Endothelial cell of hepatic sinusoid (primary cell): Measurements from ENCODE around the gene TGM2.

Source experiments
- in situ Hi-C: cut with HindIII; loops from 2 replicates; pipeline ENCODE4 v1.10.0; 2017; ENCODE audit warnings: low sequenced_read_pairs

The TGM2 gene

DNA sequence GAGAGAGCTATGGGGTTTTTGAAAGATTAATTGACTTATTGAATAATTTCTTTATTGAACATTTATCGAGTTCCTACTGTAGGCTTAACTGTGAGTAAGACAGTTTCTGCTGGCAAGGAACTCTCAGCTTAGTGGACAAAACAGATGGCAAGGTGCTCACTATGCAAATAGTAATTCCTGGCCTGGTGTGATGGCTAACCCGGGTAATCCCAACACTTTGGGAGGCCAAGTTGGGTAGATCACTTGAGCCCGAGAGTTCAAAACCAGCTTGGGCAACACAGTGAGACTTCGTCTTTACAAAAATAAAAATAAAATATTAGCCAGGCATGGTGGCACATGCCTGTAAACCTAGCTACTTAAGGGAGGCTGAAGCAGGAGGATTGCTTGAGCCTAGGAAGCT lies 13.5 kb upstream of the TGM2 start:
- in situ Hi-C loops: no loop called here

DNA sequence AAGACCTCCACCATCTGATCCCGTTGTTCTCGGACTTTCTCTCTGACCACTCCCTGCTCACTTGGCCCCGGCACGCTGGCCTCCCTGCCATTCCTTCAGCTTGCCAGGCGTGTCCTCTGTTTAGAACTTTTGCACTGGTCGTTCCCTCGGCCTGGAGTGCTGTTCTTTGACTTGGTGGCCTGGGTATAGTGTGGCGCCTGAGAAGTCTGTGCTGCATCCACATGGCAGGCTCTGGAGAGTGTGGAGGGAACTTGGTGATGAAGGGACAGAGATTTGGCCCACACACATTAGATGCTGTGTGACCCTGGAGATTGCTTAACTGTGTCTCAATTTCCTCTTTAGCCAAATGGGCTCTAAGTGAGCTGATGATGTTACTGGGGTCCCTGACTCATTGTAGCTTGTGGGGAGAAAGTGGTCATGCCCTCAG lies 13.0 kb upstream of the TGM2 start:
- in situ Hi-C loops: no loop called here

DNA sequence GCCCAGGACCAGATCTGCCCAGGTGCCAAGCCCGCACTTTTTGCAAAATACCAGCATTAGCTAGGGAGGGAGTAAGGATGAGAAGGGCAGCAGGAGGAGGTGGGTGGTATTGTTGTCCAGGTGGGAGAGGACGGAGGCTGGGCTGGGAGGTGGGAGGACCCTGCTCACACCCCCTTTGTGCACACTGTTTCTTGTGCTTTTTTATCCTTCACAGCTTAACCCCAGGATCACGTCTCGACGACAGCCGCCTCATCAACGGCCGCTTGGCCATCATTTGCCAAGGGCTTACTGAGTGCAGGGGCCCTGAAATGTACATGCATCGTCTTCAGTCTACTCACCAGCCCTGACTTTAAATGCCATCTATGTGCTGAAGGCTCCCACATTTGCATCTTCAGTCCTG lies 12.1 kb upstream of the TGM2 start:
- in situ Hi-C loops: no loop called here

DNA sequence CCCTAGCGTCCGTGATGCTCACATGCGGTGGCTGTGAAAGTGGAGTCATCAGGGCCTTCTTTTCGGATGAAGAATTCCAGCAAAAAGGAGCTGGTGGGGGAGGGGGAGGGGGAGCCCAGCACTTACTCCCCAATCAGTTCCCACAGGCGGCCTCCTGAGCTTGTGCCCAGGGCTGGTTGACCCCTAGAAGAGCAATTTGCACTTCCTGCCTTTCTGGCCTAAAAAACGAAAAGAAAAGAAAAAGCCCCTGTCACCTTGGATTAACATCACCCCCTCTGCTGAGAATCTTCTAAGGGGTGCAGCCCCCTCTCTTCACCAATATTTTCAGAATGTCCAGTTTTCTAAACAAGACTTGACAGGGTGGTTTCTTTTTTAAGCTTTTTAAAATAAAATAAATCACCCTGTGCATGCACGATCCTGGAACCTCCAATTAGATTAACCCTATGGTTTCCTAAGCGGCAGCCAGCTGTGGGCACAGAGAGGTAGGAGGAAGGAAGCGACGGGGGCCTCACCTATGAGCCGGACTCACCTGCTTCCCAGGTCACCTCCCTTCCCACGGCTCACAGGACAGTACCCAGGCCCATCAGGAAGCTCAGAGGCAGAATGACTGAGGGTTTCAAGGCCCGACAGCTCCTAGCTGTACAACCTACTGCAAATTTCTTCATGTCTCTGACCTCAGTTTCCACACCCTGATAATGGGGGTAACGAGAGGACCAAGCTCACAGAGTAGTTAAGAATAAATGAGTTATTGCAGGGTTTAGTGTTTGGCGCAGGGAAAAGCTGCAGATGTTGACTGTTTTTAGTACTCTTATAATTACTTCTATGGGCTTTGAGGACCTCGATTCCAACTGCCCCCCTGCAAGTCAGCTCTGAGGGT lies 10.5 kb upstream of the TGM2 start:
- in situ Hi-C loops: no loop called here

DNA sequence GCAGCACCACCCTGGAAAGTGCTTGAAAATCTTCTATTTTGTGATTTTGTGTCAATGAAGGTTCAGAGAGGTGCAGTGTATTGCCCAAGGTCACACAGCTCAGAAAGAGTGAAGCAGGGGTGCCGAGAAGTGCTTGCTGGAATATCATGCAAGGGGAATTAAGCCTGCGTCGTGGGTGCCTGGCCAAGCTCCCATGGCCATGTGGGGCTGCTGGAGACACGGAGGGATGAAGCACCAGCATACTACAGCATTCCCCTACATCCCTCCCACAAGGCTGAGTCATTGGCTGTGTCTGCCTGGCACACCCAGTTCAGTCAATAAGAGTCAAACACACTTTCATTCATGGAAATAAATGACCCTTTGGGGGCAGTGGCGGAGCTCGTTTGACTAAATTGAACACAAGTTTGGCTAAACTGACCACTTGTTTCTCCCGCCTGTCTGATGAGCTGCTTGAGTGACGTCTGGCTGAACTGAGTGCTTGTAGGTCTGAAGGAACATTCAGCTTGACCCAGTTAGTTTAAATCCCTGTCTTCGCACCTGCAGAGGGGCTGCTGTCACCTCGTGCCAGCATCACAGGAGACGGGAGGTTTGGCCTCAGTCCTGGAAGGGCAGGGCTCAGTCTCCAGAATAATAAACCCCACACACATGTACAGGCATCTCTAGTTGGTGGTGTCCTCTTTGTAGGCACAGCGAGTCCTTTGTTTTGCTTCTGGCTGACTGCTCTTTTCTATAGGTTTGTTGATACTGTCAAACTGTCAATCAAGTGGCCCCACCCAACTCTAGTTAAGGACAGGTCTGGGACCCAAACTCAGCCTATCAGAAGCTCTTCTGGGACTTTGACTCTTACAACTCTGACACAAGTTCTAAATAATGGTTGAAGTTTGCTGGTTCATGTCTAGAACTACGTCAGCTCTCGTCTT lies 8.4 kb upstream of the TGM2 start:
- in situ Hi-C loops: no loop called here

DNA sequence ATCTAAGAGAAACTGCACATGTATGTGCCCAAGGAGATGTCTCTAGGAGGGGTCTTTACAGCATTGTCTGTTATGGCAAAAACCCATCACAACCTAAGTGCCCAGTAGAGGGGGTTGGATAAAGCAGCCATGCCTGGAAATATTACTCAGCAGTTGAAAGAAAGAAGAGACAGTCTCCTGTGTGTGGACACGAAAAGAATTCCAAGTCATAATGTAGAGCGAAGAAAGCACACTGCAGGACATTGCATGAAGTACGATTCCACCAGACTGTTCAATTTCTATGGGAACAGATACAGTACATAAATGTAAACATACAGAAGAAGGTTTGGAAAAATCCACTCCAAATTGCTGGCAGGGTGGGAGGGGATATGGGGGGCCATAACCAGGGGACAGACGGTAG lies 7.3 kb upstream of the TGM2 start:
- in situ Hi-C loops: no loop called here

DNA sequence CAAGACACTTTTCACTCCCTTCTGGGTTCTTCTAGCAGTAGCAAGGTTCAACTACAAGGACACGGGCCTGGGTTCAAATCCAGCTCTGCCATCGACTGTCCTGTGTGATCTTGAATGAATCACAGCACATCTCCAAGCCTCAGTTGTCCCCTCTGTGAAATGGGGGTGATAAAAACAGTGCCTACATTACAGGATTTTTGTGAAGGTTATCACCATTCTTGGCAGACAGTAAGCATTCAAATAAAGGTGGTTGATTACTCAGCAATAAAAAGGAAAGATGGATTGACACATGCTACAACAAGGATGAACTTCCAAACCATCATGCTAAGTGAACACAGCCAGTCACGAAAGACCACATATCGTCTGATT lies 6.6 kb upstream of the TGM2 start:
- in situ Hi-C loops: no loop called here

DNA sequence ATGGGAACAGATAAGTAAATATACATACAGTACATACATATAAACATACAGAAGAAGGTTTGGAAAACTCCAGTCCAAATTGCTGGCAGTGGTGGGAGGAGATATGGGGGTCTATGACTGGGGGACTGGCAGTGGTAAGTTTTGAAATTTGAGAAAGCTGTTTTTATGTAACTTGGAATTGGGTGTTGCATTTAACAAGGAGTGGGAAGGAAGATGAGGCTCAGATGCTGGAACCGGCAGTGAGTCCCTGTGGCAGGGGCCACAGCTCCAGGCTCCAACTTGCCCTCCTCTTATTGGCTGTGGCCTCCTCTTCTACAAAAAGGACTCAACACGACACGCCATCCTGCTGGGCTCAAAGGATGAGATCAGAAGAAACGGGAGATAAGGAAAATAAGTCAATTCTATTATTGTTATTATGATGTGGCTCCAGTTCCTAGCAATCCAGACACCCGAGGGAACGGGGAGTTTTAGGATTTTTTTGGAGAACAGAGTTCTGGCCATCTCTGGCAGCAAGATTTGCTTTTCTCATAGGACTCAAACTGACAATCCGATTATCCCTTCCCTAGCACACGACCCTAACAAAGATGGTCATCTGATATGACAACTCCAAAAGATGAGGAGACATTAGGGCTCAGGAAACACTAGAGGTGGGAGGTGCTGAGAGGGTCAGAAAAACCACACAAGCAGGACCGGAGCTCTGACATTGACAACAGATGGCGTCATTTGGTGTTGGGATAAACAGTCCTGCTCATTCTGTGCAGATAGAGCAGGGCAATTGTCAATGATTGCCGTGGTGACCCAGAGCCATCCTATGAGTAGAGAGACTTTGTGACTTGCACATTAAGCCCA lies 6.0 kb upstream of the TGM2 start:
- in situ Hi-C loops: no loop called here

DNA sequence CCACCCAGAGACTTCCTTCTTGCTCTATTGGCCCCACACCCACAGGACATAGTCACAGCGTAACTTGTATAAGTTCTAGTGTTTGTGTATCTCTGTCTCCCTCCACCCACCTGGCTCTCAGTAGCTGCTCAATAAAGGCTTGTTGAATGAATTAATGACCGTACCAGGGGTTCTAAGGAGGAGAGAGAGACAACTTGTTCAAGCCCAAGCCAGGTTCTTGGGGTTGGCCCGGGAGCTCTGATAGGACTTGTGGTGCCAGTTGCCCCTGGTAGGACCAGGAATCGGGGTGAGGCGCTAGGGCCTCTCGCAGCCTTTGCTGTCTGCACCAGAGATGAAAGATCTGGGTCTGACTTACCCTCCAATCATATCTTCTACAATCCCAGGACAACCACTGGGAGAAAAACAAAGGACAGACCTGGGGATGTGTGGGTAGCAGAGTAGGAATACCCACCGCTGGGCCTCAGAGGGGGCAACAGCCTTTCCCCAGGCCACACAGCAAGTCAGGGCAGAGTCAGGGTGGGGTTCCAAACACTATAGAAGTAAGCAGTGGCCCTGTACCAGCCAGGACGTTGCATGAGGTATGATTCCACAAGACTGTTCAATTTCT lies 5.3 kb upstream of the TGM2 start:
- in situ Hi-C loops: no loop called here

DNA sequence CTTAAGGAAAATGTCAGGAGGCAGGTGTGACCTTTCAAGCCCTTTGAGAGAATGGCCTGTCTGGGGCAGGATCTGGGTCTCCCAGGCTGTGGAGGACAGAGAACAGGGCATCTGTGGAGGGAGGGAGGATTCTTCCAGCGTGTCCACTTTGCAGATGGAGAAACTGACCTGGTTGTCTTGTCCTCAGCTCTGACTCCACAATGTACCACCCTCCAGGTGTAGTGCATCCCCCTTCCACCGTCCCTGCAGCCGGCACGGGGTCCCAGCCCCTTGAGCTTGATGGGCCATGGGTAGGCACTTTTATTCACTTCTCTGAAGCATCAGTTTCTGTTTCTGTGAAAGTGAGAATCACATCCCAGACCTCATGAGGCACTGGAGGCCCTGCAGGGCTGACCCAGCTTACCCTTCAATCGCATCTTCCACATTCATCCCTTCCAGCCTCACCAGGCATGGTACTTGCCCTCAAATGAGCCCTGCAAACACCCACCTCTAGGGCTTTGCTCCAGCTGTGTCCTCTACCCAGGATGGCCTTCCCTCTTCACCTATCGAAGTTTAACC lies 4.6 kb upstream of the TGM2 start:
- in situ Hi-C loops: loop anchor here (5.0 kb wide), 2 partner anchors 53 to 112 kb away; no protein-coding TSS in a partner anchor

DNA sequence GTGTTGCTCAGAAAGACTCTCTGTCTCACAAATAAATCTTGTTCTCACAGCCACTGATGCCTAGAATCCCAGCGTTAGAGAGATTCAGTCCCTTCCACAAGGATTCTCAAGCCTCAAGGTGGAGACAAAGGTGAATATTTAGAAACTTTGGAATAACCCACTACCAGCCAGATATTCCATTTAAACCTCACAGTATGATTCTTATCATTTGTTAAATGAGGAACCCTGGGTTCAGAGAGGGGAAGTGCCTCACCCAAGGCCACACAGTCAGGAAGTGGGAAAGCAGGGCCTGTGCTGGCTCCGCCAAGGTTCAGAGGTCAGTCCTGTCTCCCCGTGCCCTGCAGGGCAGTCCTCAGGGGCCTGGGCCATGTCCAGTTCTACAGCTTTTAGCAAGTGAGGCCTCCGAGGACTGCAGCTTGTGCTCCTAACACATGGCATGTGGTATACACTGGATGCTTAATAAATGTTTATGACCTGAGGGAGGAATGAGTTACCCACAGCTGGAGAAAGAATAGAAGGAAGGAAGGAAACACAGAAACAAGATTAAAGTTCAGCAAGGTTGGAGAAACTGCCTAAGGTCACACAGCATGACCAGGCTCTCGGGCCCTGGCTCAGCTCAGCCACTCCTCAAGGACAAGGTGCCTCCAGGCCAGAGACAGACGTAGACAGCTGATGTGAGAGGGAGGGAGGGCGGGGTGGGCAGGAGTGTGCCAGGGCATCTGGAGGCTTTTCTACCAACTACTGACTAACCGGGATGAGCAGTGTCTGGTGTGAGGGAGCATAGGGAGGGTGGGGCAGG lies 3.9 kb upstream of the TGM2 start:
- in situ Hi-C loops: loop anchor here (5.0 kb wide), 2 partner anchors 53 to 112 kb away; no protein-coding TSS in a partner anchor

DNA sequence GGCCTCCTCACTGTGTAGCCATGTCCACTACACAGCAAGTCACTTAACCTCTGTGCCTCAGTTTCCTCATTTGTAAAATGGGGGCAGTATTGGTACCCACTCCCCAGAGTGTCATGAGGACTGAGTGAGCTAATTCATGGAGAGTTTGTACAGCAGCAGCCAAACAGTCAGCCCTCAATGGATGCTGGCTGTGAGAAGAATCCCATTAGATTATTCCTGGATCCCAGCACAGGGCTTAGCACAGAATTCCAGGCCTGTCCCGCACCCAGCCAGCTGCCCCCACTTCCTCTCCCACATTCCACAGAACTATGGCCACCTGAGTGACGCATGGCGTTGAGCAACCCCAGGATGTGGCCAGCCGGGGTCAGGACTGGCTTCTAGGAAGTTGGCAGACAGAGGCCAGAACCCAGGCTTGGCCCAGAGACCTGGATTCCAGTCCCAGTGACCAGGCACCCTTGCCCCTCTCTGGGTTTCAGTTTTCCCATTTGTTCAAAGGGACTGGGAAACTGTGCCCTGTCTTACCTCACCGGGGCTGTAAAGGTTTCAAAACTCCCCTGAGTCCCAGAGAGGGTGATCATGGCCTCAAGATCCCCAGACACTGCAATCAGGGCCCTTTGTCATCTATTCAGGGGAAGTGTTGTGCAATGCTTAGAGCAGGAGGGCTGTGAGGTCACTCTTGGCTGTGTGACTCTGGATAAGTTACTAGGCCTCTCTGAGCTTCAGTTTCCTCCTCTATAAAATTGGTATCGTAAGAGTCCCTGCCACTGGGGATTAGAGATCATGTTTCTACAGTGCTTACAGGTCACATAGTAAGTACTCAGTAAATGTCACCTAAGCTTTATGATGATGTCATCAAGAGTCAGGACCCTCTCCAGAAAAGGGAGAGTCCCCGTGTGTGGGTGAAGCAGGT lies 3.0 kb upstream of the TGM2 start:
- in situ Hi-C loops: loop anchor here (5.0 kb wide), 2 partner anchors 54 to 111 kb away; no protein-coding TSS in a partner anchor

DNA sequence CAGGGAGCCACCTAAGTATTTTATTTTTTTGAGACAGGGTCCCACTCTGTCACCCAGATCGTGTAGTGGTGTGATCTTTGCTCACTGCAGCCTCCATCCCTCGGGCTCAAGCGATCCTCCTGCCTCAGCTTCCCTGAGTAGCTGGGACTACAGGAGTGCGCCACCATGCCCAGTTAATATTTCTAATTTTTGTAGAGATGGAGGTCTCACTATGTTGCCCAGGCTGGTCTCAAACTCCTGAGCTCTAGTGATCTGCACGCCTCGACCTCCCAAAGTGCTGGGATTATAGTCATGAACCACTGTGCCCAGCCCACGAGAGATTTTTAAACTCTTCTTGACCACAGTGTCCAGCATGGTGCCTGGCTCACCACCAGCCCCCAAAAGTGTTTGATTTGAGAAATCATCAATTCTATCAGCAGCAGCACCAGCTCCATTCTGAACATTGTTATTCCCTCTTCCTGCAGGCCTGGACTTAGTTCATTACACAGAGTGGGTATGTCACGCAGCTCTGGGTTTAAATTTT lies 2.3 kb upstream of the TGM2 start:
- in situ Hi-C loops: loop anchor here (5.0 kb wide), 2 partner anchors 55 to 110 kb away; no protein-coding TSS in a partner anchor

DNA sequence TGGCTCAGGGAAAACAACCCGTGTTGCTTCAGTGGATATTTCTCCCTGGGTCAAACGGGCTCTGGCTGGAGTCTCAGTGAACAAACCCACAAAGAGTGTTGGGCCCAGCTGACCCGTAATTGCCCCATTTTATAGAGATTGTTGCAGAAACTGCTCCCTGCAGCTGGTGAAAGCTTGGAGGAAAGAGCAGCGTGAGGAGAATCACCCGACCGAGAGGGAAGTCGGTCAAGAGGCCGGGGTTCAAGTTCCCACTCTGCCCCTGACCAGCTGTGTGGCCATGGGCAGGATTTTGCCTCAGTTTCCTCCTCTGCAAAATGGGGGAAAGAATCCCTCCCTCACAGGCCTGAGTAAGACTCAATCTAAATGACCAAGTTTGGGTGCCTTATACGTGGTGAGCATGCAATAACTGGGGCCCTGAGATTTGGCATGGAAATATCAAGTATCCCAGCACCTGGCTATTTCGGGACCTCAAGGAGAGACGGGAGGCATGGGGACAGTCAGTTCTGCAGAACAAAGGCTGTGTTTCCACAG lies 1.7 kb upstream of the TGM2 start:
- in situ Hi-C loops: loop anchor here (5.0 kb wide), 2 partner anchors 56 to 109 kb away; no protein-coding TSS in a partner anchor

DNA sequence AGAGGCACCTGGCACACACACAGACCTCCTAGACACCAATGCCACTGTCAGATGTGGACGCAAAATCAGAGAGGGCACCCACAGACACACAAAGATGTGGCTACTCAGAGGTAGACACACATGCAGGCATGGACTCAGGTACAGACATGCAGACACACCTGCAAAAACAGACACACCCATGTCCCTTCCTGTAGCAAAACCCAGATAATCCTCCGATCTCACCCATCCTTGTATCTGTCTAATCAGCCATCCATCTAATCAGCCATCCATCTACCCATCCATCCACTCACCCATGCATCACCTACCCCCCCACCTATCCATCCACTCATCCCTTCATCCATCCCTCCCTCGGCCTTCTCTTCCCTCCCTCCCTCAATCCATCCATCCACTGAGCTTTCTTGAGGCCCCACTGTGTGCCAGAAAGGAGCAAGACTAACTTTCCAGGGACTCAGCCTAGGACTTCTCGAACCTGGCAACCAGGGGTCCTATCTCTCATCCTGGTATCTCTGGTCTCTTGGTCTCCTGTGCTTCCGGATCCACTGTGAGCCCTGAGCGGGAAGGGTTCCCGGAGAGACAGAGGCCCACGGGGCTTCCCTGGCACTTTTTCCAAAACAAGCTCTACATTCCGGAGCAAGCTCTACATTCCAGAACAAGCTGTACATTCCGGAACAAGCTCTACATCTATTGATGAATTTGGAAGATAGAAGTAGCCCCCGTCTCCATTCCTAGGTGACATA lies 1.1 kb upstream of the TGM2 start:
- in situ Hi-C loops: loop anchor here (5.0 kb wide), 2 partner anchors 56 to 109 kb away; no protein-coding TSS in a partner anchor

DNA sequence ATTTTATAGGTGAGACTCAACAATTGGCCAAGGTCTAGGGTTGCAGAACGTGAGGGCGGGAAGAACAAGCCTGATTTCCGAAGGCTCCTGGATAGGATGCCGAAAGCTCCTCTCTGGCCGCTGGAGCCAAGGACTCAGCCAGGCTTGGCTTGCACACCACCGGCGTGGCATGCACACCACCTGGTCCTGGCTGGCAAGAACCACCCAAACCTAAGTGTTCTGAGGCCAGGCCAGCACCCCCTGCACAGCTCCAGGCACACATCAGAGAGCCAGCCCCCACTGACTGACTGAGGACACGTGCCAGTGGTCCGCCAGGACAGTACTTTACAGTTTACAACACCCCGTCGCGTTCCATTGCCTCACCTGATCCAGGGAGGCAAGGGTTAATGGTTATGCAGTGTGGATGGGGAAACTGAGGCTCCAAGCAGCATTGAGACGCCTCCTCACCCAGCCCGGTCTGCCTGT lies 414 bp downstream of the TGM2 start:
- in situ Hi-C loops: loop anchor here (5.0 kb wide), 2 partner anchors 58 to 107 kb away; no protein-coding TSS in a partner anchor

DNA sequence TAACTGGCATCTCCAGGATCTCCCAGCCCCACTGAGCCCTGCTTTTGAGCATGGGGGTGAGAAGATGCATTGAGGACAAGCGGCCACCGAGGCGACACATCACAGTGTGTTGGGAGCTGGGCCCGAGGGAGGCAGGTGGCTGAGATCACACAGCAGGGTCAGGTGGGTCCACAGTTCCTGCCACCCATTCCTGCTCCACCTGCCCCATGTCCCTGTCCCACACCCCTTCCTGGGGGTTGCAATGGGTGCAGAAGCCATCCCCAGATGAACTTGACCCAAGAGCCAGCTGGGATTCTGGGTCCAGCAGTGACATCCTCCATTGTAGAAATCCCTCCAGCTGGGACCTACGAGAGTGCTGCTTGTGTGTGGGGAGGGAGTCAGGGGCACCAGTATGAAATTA lies 1.0 kb downstream of the TGM2 start:
- in situ Hi-C loops: no loop called here
